HL-60 (cell line): ENCODE data around the gene ARHGAP27.

Experiments used
- DNase-seq, 2 experiments: peaks; one replicate each; pipeline ENCODE4 v3.0.0-alpha.2; 2010 to 2020; ENCODE audit warnings: low read depth in 1 of 2, low spot score in 1 of 2
- H3K27ac ChIP-seq: fragments of 250-450 bp; sonication (Bioruptor Pico); replicated peaks from 2 replicates; pipeline ENCODE4 v1.5.1; 2020; ENCODE audit warnings: mild to moderate bottlenecking, moderate library complexity
- H3K27me3 ChIP-seq: fragments of 250-450 bp; sonication (Bioruptor Pico); 2 replicates; pipeline ENCODE4 v1.5.1; 2021; ENCODE audit warnings: mild to moderate bottlenecking, moderate library complexity; ENCODE audit not compliant: insufficient read depth, poor library complexity, severe bottlenecking
- H3K4me3 ChIP-seq: replicated peaks from 2 replicates; pipeline ENCODE4 v1.5.1; 2011; ENCODE audit warnings: mild to moderate bottlenecking, control low read depth, low read length; ENCODE audit not compliant: insufficient read depth
- CTCF ChIP-seq: IDR thresholded peaks from one replicate; pipeline ENCODE4 v1.5.1; 2011; ENCODE audit warnings: low read length, control low read depth, inconsistent platforms; ENCODE audit not compliant: insufficient read depth
- GABPA ChIP-seq: IDR thresholded peaks from 2 replicates; pipeline ENCODE4 v1.6.1; 2012; ENCODE audit warnings: low read depth
- POLR2AphosphoS5 ChIP-seq: IDR thresholded peaks from 2 replicates; pipeline ENCODE4 v1.6.1; 2012; ENCODE audit warnings: low read depth
- SPI1 ChIP-seq: IDR thresholded peaks from 2 replicates; pipeline ENCODE4 v1.6.1; 2012; ENCODE audit warnings: low read depth, mild to moderate bottlenecking, borderline replicate concordance
- TF ChIP-seq, protein P1 (sequence below): IDR thresholded peaks from 2 replicates; pipeline ENCODE4 v1.6.1; 2012; ENCODE audit warnings: low read depth; ENCODE audit not compliant: insufficient replicate concordance

Gene ARHGAP27

GRCh38 chr17:45405250-45406086 lies 27.2 kb downstream of the ARHGAP27 start:
- TF ChIP-seq, protein P1, sequence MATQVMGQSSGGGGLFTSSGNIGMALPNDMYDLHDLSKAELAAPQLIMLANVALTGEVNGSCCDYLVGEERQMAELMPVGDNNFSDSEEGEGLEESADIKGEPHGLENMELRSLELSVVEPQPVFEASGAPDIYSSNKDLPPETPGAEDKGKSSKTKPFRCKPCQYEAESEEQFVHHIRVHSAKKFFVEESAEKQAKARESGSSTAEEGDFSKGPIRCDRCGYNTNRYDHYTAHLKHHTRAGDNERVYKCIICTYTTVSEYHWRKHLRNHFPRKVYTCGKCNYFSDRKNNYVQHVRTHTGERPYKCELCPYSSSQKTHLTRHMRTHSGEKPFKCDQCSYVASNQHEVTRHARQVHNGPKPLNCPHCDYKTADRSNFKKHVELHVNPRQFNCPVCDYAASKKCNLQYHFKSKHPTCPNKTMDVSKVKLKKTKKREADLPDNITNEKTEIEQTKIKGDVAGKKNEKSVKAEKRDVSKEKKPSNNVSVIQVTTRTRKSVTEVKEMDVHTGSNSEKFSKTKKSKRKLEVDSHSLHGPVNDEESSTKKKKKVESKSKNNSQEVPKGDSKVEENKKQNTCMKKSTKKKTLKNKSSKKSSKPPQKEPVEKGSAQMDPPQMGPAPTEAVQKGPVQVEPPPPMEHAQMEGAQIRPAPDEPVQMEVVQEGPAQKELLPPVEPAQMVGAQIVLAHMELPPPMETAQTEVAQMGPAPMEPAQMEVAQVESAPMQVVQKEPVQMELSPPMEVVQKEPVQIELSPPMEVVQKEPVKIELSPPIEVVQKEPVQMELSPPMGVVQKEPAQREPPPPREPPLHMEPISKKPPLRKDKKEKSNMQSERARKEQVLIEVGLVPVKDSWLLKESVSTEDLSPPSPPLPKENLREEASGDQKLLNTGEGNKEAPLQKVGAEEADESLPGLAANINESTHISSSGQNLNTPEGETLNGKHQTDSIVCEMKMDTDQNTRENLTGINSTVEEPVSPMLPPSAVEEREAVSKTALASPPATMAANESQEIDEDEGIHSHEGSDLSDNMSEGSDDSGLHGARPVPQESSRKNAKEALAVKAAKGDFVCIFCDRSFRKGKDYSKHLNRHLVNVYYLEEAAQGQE = no peak
- TF ChIP-seq GABPA (no peak), CTCF (no peak), POLR2AphosphoS5 (no peak), SPI1 (no peak)
- H3K4me3 ChIP-seq = no peak overlapping the region
- no peak overlapping the region for H3K27ac ChIP-seq
- no peaks in the 10 kb centered on the region for H3K27me3 ChIP-seq
- DNase-seq = no peak

GRCh38 chr17:45404870-45405249 lies 27.8 kb downstream of the ARHGAP27 start:
- no peak overlapping the region for H3K4me3 ChIP-seq
- H3K27me3 ChIP-seq = no peaks in the 10 kb centered on the region
- TF ChIP-seq, protein P1 = no peak
- TF ChIP-seq POLR2AphosphoS5 (no peak), SPI1 (no peak), GABPA (no peak), CTCF (no peak)
- H3K27ac ChIP-seq = no peak overlapping the region
- no peak for DNase-seq

DNA sequence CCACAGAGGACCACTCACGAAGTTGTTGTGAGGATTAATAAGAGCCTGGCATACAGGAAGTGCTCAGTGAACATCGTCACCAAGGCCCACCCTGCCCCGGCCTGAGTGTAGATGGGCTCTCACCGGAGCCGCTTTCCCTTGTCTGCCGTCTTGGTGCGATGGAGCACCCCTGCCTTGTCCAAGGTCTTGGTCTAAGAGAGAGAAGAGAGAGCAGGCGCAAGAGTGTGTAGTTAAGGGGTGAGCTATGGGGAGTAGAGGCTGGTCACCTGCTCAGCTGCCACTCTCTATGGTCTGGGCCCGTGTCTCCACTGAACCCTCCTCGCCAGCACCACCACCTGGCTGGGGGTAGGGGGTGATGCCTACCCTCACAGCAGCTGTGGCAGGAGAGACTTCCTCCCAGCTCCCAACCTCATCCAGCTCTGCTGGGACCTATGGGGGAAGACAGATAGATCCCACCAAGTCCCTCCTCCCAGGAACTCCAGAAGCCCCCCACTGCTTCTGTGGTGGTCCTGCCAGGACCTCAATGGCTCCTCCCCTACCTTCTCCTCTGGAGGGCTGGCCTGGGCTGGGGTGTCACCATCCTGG lies 28.7 kb downstream of the ARHGAP27 start:
- Histone ChIP-seq H3K27ac (no peak overlapping the region), H3K4me3 (no peak overlapping the region), H3K27me3 (no peaks in the 10 kb centered on the region)
- TF ChIP-seq SPI1 (no peak), CTCF (no peak)
- no peak for DNase-seq
